HG02763 (cell line): Measurements from ENCODE around the gene NDUFB10.
"Not testable (repeated sequence)": the region's sequence is repeated elsewhere in the genome, so short reads cannot be mapped to it uniquely, and the experiment has no call there.

Experiments used
- ATAC-seq: cut with Tn5 transposase; IDR thresholded peaks from one replicate; pipeline ENCODE4 v1.9.1; 2021; ENCODE audit warnings: mild to moderate bottlenecking, moderate library complexity; ENCODE audit not compliant: unreplicated experiment

The NDUFB10 gene

GRCh38 chr16:1923299-1924034 is 35.9 kb upstream of the NDUFB10 start:
- ATAC-seq: no peak

GRCh38 chr16:1924095-1924494 is 35.2 kb upstream of the NDUFB10 start:
- no peak for ATAC-seq

DNA sequence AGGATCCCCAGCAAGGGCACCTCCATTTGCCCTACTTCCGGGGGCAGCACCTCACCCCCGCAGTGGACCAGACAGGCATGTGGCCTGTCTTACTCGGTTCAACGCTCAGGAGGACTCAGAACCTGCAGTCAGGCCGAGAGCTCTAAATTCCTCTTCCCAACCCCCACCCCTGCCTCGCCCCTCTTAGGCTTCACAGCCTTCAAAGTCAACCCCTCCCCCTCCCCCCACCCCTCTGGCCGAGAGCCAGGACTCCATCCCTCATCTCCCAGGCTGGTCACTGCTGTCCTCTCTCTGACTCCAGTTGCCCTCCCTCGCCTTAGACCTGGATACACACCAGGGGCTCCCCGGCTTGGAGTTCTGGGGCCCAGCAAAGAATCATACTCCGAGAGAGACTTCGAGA is 33.1 kb upstream of the NDUFB10 start:
- ATAC-seq: no peak

DNA sequence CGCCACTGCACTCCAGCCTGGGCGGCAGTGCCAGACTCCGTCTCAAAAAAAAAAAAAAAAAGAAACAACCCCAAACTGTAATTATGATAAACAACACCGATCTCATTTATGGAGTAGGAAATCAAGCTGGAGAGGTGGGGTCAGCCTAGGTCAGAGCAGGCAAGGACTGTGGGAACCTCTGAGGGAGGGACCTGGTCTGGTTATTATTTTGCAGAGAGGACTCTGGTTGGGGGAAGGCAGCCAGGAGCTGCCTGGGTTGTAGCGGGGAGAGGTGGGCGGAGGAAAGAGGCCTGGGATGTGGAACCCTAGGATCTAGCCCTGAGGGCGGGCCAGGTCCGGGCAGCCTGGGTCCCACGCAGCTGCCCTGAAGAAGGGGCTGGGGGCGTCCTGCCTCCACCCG is 30.2 kb upstream of the NDUFB10 start:
- no peak for ATAC-seq

- ATAC-seq: peak; percentile 90
These were observed 29.6 kb upstream of the NDUFB10 start for GRCh38 chr16:1929578-1930337.

GRCh38 chr16:1930338-1930720 is 29.0 kb upstream of the NDUFB10 start:
- ATAC-seq: no peak

- ATAC-seq: no peak
These were observed 27.0 kb upstream of the NDUFB10 start for GRCh38 chr16:1932050-1933028.

DNA sequence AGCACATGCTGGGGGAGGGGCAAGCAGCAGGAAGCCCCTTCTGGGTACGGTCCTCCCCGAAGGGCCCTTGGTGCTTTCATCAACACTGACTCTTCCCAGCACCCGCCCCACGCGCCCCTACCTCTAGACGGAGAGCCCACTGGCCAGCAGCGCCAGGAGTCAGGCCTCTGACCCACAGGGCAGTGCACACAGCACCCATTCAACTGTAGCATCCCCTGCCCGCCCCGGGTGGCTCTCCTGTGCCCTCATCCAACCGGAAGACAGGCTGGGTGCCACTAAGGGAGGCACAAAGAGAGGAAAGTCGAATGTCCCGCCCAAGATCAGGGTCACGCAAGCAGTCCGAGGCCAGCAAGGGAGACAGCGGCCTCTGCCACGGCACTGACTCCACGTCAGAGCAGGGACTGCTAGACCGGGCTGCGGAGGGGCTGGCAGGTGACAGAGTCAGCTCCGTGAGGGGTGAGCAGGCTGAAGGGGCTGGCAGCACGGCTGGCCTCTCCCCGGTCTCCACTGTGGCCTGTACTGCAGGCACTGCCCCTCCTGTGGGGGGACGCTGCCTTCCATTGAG is 26.2 kb upstream of the NDUFB10 start:
- no peak for ATAC-seq

- ATAC-seq: no peak
These were observed 22.3 kb upstream of the NDUFB10 start for GRCh38 chr16:1936945-1937479.

DNA sequence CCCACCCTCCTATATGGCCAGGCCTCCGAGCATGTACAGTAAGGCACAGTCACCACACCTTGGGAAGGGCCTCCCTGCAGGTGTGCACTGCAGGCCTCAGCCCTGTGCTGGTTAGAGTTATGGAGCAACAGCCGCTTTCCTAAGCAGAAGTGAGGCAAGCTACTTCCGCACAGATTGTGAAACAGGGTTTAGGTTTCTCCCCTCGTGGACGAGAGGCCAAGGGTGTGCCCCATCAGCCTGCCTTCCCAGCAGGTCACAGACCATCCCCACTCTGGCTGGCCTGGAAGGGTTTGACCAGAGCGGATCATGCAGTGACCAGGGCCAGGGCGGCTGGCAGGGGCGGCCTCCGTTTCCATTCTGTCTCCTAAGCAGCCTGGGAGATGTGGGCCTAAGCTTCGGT is 21.0 kb upstream of the NDUFB10 start:
- no peak for ATAC-seq

DNA sequence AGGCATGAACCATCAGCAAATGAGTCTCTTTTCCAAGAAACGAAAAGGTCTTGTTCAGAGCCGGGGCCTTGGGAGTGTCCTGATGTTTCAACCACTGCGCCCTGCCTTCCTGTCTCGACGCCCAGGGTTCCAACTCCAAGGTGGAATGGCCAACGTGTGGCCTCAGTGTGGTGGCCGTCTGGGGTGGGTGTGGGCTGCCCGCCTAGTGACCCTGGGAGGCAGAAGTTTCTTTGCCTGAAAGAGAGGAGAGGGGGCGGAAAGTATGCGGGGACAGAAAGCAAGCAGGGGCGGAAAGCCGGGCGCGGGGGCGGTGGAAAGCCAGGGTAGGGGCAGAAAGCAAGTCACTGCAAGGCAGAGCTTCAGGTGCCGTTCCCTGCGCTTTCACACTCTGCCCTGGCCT is 20.4 kb upstream of the NDUFB10 start:
- ATAC-seq: no peak

DNA sequence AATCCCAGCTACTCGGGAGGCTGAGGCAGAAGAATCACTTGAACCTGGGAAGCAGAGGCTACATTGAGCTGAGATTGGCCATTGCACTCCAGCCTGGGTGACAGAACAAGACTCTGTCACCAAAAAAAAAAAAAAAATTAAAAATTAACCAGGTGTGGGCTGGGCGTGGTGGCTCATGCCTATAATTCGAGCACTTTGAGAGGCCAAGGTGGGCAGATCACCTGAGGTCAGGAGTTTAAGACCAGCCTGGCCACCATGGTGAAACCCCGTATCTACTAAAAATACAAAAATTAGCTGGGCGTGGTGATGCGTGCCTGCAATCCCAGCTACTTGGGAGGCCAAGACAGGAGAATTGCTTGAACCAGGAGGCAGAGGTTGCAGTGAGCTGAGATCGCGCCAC is 19.5 kb upstream of the NDUFB10 start:
- ATAC-seq: not testable (repeated sequence)

DNA sequence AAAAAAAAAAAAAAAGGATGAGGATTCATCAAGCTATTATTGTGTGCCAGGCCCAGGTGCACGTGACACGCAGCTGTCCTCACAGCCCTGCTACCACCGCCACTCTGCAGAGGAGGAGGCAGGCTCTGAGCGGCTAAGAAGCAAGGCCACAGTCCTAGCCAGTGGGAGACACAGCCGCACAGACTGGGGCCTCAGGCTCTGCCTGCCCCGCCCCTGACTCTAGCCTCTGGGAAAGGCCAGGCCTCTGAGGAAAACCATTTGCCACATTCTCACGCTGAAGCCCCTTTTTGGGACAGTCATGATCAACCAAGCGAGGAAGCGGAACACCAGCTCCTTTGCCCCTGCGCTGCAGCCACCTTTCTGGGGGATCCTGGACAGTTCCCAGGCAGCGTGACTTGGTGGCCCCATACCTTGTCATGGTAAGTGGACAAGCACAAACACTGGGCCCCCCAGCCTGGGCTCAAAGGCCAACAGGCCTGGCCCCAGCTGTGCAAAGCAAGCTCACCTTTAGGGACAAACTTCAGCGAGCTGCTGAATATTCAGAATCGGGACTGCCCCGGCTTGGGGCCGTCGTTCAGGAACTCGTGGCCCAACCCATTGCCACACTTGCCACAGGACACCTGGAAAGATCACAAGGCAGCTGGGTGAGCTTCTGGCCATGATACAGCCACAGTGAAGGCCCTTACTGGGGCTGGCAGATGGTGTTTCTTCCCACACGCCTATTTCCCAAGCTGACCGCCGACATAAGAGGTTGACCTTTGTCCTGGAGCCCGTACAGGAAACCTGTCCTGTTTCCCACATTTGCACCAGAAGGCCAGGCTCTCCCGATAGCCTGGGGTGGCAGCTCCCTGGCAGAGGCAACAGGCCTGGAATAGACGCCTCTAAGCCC is 18.8 kb upstream of the NDUFB10 start:
- ATAC-seq: no peak

DNA sequence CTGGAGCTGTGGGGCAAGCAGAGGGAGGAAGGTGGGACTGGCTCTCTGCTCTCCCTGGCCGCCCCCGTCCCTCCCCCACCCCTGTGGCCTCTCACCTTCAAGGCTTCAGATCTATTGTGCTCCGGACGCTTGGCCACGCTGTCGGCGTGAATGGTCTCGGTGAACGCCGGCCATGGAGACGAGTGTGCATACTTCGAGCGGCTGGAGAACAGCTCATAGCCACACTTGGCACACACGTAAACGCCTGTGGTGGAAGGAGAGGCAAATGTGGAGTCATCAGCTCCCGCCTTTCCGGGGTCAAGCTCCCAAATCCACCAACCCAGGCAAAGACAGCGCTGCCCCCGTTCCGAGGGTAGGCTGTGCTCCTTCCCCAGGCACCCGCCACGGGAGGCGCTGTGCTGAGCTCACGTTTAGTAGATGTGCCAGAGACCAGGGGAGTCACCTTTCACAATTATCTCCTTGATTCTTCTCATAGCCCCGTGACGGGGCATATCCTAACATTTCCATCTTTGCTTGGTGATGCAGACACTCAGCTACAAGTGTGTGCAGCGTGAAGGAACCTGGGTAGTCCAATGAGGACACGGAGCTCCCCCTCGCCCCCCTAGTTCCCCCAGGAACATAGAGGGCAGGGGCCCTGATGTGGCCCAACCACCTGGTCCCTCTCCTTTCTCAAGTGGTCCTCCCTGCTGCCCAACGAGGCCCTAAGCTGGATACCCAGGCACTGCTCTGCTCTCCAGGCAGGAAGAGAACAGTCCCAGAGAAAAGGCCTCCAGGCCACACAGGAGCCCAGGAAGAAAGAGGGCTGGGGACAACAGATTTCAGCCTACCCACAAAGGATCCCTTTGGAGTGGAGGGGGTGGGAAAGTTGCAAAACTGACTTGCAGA is 17.9 kb upstream of the NDUFB10 start:
- no peak for ATAC-seq

DNA sequence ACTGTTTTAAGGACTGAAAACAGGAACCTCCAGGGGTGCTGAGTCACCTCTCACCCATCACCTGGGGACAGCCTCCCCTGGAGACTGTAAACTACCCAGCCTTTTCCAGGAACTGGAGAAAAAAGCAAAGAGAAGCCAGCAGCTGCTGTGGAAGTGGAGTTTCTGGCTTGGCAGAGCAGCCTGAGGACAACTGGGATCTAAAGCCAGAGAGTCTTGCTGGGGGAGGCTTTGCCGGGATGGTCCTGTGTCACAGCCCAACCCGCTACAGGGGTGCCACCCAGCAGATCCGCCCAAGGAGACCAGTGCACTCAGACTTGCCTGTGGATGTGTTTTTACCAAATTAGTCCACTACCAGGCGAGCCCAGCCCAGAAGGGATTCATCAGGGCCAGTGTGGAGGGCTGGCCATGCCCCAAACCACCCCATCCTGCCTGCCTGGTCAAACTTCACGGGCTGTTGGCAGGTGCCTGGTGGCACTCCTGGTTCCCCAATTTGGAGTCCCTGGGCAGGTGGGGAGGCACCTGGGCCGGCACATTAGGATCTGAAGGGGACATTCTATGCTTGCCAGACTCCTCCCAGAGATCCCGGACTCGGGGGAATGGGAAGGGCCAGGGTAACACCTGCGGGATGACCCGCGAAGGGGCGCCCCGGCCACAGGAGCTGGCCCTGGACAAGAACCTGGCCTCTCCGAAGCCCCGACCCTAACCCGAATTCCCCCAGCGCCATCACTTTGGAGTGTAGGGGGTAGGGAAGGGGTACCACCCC is 17.1 kb upstream of the NDUFB10 start:
- no peak for ATAC-seq

DNA sequence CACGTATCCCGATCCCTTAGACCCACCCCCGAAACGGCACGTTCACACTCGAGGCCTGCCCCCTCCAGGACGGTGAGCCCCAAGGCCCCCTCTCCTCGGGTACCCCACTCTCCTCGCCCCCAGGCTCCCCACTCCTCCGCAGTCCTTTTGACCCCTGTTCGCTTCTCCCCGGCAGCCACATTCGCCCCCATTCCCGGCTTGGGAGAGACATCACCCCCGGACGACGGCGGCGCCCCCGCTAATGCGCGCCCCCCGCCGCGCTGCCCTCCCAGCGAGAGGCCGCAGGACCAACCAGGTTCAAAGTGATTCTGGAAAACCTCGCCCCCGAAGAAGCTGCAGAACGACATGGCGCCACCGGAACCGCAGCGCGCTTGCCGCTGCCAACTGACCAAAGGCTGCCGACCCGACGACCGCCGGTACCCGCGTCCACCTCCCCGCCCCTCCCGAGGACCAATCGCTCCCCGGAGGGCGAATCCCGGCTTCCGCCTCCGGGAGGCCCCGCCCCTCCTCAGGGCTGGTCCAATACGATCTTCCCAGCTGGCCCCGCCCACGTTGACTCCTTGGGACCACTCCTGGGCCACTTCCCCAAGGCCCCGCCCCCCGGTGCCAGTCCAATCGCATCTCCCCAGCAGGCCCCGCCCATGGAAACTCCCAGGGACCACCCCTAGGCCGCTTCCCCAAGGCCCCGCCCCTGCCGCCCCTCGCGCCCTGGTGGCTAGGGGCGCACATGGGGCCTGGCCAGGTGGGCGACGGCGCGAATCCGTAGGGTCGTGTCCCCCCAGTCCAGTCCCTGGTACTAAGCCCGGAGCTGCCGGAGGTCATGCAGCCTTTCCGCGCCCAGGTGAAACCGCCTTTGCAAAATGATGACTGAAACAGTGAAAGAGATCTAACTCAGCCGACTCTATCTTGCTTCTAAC is 16.3 kb upstream of the NDUFB10 start, which contains the start of gene MSRB1:
TSS of gene MSRB1 (minus strand) at position 390 of the 917 bp plus-strand sequence. CDS start at position 347, 43 bp downstream.
- ATAC-seq: peak; percentile 94
